Dermis blood vessel endothelial cell (primary cell): ENCODE measurements around the gene OSBPL3. TPM values are rescaled to one million over a fixed set of nuclear protein-coding genes. Genes with fewer than 3 reads are reported as not detected.
A peak's percentile ranks its signal among the peaks of the same experiment; 100 is the strongest.

Source experiments
- DNase-seq: peaks from one replicate; pipeline ENCODE4 v3.0.0; 2010
- total RNA-seq: library from RNA; depleted of rRNA; stranded (reverse); fragments of >200 nt; gene quantifications from 2 replicates; pipeline ENCODE4 v1.2.3, GENCODE V29; 2014

Gene OSBPL3
- total RNA-seq, 1 donor from 2014 or later, result 25.2 TPM

- DNase-seq, result no peak
Measured at GRCh38 chr7:24788961-24789576, 190.9 kb downstream of the OSBPL3 start.

GRCh38 chr7:24788075-24788474, 191.9 kb downstream of the OSBPL3 start:
- no peak for DNase-seq

- DNase-seq, result peak; percentile 95
Measured at GRCh38 chr7:24786941-24787340, 193.0 kb downstream of the OSBPL3 start.

- DNase-seq, result no peak
Measured at GRCh38 chr7:24786306-24786705, 193.7 kb downstream of the OSBPL3 start.

DNA sequence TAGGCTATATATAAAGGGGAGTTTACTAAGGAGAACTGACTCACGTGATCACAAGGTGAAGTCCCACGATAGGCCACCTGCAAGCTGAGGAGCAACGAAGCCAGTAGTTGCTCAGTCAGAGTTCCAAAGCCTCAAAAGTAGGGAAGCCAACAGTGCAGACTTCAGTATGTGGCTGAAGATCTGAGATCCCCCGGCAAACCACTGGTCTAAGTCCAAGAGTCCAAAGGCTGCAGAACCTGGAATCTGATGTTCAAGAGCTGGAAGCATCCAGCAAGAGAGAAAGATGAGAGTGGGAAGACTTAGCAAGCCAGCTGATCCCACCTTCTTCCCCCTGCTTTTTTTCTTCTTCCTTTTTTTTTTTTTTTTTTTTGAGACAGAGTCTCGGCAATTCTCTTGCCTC, 195.7 kb downstream of the OSBPL3 start:
- DNase-seq, result no peak

- no peak for DNase-seq
Measured at GRCh38 chr7:24783698-24784097, 196.3 kb downstream of the OSBPL3 start.

DNA sequence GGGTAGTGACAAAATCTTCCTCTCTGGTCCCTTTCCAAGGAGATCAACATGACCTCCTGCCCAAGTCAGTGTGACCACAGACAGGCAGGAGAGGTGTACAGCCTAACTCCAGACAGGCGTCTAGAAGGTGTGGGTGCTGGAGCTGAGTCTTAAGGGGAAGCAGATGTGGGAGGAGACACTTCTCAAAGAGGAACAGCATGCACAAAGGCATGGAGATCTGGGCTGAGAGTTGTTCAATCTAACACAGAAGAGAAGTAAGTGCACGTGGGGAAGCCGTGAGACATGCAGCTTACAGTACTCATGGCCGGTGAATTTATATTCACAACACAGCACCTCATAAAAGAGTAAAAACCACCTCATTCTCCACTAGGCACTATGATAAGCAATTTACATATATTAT, 198.9 kb downstream of the OSBPL3 start:
- DNase-seq, result no peak

DNA sequence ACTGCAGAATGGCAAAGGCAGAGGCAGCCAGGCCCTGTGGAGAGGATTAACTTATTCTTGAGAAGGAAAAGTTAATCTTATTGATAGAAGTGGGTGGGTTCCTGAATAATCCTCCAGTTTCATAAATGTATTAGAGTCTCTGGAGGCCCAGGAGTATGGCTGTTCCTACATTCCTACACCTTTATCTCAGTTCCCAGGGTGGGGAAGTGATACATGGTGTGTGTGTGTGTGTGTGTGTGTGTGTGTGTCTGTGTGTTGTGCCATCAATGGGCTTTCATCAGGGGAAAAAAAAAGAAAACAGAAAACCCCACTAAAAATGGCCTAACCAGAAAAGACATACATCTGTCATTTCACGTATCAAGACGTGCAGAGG, 200.7 kb downstream of the OSBPL3 start:
- DNase-seq, result no peak

DNA sequence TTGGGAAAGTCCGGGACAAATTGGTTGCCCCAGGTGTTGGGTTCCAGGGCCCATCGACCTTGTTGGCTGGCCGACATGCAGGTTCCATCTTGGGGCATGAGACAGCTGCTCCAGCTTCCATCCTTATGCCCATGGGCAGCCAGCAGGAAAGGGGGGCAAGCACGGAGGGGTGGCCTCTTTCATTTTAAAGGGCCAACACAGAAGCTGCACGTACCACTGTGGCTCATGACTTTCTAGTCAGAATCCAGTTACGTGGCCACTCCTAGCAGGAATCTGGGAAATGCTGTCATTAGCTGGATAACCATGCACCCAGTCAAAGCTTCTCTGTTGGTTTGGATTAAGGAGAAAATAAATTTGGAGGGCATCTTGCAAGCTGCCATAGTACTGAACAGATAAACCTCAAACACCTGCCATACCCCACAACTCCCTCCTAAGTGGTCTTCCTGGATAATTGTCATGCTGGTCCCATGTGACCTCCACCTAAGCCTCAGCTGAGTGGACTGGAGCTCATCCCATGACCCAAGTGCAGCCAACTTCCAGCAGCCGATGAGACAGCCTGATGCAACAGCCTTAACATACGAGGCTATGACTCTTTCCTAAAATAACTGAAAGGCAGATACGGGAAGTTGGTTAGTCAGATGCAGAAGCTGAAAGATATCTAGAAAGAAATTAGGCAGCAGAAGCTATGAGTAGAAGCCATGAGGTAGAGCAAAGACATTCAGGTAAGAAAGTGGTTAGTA, 201.3 kb downstream of the OSBPL3 start:
- DNase-seq, result no peak

- DNase-seq, result no peak
Measured at GRCh38 chr7:24777806-24778205, 202.2 kb downstream of the OSBPL3 start.

DNA sequence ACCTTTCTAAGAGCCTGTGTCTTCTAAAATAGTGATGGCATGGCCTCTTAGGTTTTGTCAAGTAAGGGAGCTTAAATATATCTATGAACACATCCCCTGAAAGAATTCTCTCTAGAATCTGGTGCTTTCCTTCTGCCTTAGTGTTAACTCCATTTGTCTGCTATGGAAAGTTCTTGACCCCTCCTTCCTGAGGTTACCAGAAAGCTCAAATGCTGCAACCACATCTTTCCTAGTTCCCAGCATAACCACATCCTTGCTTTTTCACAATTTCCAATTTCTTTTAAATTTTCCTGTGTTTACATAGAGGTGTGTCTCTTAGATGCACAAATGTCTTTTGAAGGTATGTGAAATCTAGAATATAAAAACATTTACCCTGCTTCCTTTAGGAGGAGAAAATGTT, 206.3 kb downstream of the OSBPL3 start:
- no peak for DNase-seq

DNA sequence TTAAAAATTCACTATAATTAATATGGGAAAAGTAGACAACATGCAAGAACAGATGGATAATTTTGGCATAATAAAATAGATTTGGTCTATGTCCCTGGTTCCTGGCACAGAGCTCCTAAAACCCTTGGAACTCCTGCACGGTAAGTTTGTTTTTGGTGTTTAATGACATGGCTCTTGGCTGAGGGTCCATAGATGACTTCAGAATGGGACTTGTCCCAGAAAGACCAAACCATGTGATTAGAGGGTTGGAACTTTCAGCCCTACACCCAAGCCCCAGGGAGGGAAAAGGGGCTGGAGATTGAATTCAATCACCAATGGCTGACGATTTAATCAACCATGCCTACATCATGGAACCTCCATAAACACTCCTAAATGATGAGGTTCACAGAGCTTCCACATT, 210.1 kb downstream of the OSBPL3 start:
- no peak for DNase-seq

GRCh38 chr7:24769014-24769830, 210.8 kb downstream of the OSBPL3 start:
- DNase-seq, result no peak

- peak; percentile 37 for DNase-seq
Measured at GRCh38 chr7:24767878-24768569, 212.0 kb downstream of the OSBPL3 start.

GRCh38 chr7:24764972-24765744, 214.8 kb downstream of the OSBPL3 start:
- no peak for DNase-seq

- no peak for DNase-seq
Measured at GRCh38 chr7:24764011-24764410, 216.0 kb downstream of the OSBPL3 start.

DNA sequence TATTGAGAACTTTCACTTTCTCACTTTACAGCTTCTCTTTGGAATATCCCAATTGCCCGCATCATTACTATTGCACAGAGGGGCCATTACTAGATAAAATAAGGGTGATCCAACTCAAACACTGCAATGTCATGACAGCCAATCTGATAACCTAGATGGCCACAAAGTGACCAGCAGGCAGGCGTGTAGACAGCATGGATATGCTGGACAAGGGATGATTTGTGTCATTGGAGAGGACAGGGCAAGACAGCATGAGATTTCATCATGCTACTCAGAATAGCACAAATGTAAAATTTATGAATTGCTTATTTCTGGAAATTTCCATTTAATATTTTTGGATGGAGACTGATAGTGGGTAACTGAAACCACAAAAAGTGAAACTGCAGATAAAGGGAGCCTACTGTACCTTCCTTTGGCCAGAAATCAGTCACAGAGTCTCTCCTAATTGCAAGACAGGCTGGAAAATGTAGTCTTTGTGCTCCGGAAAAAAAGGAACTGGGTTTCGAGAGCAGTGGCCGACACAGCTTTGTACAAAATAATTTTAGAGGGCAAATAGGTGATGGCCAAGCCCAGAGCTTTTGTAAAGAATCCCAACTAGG, 216.6 kb downstream of the OSBPL3 start:
- DNase-seq, result no peak

DNA sequence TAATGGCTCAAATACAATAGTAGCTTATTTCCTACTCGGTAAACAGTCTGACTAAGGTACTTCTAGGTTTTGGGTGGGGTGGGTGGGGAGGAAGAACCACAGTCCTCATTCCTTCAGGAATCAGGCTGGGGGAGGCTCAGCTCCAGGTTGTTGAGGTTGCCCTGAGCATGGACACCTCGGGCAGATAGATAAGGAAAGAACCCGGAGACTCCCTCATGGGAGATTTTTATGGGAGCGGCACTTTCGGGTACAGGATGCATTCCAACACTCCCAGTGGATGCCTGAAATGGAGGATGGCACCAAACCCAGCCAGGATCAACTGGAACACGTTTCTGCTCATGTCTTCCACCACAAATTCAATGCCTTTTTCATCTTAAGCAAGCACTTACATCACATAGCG, 217.2 kb downstream of the OSBPL3 start:
- DNase-seq, result no peak

GRCh38 chr7:24760968-24761367, 219.0 kb downstream of the OSBPL3 start:
- no peak for DNase-seq

- peak; percentile 69 for DNase-seq
Measured at GRCh38 chr7:24757353-24758275, 222.4 kb downstream of the OSBPL3 start, which contains the start of gene GSDME. TSS of gene GSDME (minus strand) at chr7:24757464. CDS start at chr7:24749774, 7,690 bp downstream.
